Measurements from ENCODE around the gene CLRN3. TPM values are rescaled to one million over a fixed set of nuclear protein-coding genes. Genes with fewer than 3 reads are reported as not detected.

The CLRN3 gene
- total RNA-seq, 3 donors from 2014 or later = not detected

DNA sequence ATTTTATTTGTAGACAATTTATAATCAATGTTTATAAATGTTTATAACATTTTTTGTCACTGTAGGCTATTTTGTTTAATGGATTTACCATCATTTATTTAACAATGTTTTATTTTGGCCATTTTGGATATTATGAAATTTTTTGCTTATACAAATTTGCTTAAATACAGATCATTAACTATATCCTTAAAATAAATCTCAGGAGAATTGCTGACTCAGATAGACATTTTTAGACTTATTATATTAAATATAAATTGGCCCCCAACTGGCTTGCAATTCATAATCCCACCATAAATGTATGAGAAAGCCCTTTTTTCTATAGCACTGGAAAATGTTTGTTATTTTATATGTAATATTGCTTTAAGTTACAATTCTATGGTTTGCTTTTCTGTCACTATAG, 3.8 kb upstream of the CLRN3 start:
- Mint-ChIP-seq H3K4me1 (ENCODE audit: low read depth) (no peaks in the 10 kb centered on the region), H3K4me3 (no peak overlapping the region), H3K36me3 (ENCODE audit: insufficient read depth) (no peaks in the 10 kb centered on the region), H3K9me3 (peaks cover 3% of the 10 kb centered on the region), H3K27me3 (ENCODE audit: low read depth) (peaks cover 9% of the 10 kb centered on the region)
- DNase-seq (no peak), ATAC-seq (no peak)

- no peak overlapping the region for H3K4me3 Mint-ChIP-seq
Observed at GRCh38 chr10:127894146-127894545, 1.4 kb upstream of the CLRN3 start.

GRCh38 chr10:127890832-127891334, 1.9 kb downstream of the CLRN3 start:
- Mint-ChIP-seq H3K36me3 (ENCODE audit: insufficient read depth) (no peaks in the 10 kb centered on the region), H3K4me3 (no peak overlapping the region), H3K27me3 (ENCODE audit: low read depth) (peaks cover 11% of the 10 kb centered on the region), H3K4me1 (ENCODE audit: low read depth) (no peaks in the 10 kb centered on the region), H3K9me3 (no peaks in the 10 kb centered on the region)
- ATAC-seq (no peak), DNase-seq (no peak)

More at GRCh38 chr10:127894146-127894545, 1.4 kb upstream of the CLRN3 start:
- H3K36me3 Mint-ChIP-seq (ENCODE audit: insufficient read depth) = no peaks in the 10 kb centered on the region
- ATAC-seq (no peak), DNase-seq (no peak)
- H3K4me1 Mint-ChIP-seq (ENCODE audit: low read depth) = no peaks in the 10 kb centered on the region
- H3K9me3 Mint-ChIP-seq = peaks cover 3% of the 10 kb centered on the region
- peaks cover 6% of the 10 kb centered on the region for H3K27me3 Mint-ChIP-seq (ENCODE audit: low read depth)

GRCh38 chr10:127890216-127890615, 2.5 kb downstream of the CLRN3 start:
- Mint-ChIP-seq H3K4me3 (no peak overlapping the region), H3K36me3 (ENCODE audit: insufficient read depth) (no peaks in the 10 kb centered on the region), H3K4me1 (ENCODE audit: low read depth) (no peaks in the 10 kb centered on the region), H3K27me3 (ENCODE audit: low read depth) (peaks cover 11% of the 10 kb centered on the region), H3K9me3 (no peaks in the 10 kb centered on the region)
- ATAC-seq (no peak), DNase-seq (no peak)

DNA sequence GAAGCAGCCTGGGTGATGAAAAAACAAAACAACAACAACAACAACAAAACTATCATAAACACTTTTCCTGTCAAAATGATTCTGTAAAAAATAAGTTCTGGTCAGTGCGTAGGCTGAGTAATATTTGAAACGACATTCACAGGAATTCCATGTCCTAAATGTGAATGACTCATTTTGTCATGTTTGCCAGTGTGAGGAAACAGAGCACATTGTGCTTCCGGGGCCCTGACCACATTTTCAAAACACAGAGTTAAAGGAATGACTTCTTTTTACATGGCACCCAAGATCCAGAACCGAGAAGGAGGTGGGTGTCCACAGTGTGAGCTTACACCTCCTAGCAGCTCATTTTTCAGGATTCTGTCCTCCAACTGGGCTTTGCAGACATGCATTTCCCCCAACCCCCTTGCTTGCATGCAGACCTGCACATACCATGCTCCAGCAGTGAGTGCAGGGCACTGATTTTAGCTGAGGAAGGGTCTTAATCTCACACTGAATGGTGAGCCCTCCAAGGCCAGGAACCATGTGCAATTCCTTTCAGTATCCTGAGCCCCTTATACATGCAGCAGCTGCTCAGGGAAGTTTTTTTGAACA, 3.0 kb downstream of the CLRN3 start:
- Mint-ChIP-seq H3K4me1 (ENCODE audit: low read depth) (no peaks in the 10 kb centered on the region), H3K27me3 (ENCODE audit: low read depth) (peaks cover 11% of the 10 kb centered on the region), H3K36me3 (ENCODE audit: insufficient read depth) (no peaks in the 10 kb centered on the region), H3K9me3 (no peaks in the 10 kb centered on the region), H3K4me3 (no peak overlapping the region)
- DNase-seq = no peak
- no peak for ATAC-seq

DNA sequence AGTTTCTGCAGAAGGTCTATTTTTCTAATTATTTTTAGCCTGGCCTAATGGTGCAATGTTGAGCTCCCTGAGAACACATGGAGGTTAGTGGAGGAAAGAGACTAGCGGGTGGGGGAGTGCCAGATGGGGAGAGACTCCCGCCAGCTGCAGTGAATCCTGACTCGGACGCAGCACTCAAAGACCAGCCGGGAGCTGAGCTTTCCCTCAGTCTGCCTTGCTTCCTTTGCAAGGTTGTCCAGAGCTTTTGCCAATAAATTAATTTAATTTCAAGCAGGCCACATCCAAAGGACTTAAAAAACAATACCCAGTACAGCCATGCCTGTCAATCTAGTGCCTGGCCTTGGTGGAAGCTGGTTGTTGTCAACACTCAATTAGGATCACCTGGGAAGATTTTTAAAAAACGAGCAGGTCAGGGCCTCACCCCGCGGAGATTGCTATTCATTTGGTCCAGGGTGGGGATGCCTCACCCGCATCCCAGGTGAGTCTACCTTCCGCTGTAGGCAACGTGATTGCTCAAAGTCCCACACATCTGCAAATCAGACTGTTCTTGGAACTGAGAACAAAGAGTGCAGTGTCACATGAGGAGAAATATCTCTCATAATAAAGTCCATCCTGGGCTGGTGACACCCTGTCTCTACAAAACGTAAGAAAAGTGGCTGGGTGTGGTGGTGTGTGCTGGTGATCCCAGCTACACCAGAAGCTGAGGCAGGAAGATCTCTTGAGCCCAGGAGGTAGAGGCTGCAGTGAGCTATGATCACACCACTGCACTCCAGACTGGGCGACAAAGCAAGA, 4.0 kb downstream of the CLRN3 start:
- DNase-seq (no peak), ATAC-seq (no peak)
- H3K9me3 Mint-ChIP-seq = no peaks in the 10 kb centered on the region
- no peak overlapping the region for H3K4me3 Mint-ChIP-seq
- no peaks in the 10 kb centered on the region for H3K36me3 Mint-ChIP-seq (ENCODE audit: insufficient read depth)
- peaks cover 11% of the 10 kb centered on the region for H3K27me3 Mint-ChIP-seq (ENCODE audit: low read depth)
- no peaks in the 10 kb centered on the region for H3K4me1 Mint-ChIP-seq (ENCODE audit: low read depth)

GRCh38 chr10:127887541-127888415, 5.0 kb downstream of the CLRN3 start:
- no peaks in the 10 kb centered on the region for H3K36me3 Mint-ChIP-seq (ENCODE audit: insufficient read depth)
- ATAC-seq = no peak
- DNase-seq = no peak
- H3K4me1 Mint-ChIP-seq (ENCODE audit: low read depth) = no peaks in the 10 kb centered on the region
- peaks cover 10% of the 10 kb centered on the region for H3K27me3 Mint-ChIP-seq (ENCODE audit: low read depth)
- no peak overlapping the region for H3K4me3 Mint-ChIP-seq
- H3K9me3 Mint-ChIP-seq = no peaks in the 10 kb centered on the region

GRCh38 chr10:127886371-127887051, 6.2 kb downstream of the CLRN3 start:
- no peak for ATAC-seq
- Mint-ChIP-seq H3K9me3 (no peaks in the 10 kb centered on the region), H3K36me3 (ENCODE audit: insufficient read depth) (no peaks in the 10 kb centered on the region), H3K4me3 (no peak overlapping the region), H3K4me1 (ENCODE audit: low read depth) (no peaks in the 10 kb centered on the region), H3K27me3 (ENCODE audit: low read depth) (peaks cover 10% of the 10 kb centered on the region)
- DNase-seq = no peak

DNA sequence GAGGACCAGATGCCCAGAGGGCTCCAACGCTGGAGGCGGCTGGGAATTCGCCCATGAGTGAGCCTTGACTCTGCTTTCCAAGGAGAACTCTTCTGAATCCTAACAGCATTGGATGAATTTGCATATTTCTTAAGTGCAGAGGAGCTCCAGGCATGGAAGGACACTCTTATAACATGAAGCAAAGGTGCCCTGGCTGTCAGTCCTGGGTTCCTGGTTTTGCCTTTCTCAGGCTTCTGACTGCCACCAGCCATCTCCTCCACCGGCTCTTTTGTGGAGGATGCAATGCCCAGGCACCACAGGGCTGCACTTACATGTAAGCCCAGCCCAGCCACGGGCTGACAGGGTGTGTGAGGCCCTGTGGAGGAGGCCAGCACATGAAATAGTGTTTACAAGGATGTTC, 8.2 kb downstream of the CLRN3 start:
- DNase-seq (no peak), ATAC-seq (no peak)
- Mint-ChIP-seq H3K4me3 (no peak overlapping the region), H3K9me3 (no peaks in the 10 kb centered on the region), H3K27me3 (ENCODE audit: low read depth) (peaks cover 10% of the 10 kb centered on the region), H3K4me1 (ENCODE audit: low read depth) (peaks cover 8% of the 10 kb centered on the region), H3K36me3 (ENCODE audit: insufficient read depth) (no peaks in the 10 kb centered on the region)

DNA sequence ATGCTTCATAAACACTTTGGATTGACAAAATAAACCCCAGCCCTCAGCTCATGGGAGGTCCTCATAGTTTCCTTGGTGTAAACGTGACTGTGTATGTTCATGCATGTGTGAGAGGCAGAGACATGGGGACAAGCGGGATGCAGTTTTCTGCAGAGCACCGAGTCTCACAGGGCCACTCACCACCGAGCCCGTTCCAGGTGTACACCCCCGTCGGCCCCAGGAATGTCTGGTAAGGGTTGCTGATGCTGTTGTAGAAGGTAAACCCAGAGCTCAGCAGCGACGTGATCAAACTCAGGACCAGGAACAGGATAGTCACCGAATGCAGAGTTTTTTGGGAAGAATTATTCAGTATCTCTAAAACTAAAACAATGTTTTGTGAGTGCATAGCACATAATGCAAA, 9.2 kb downstream of the CLRN3 start:
- no peak for DNase-seq
- no peak for ATAC-seq
- H3K36me3 Mint-ChIP-seq (ENCODE audit: insufficient read depth) = no peaks in the 10 kb centered on the region
- H3K4me3 Mint-ChIP-seq = no peak overlapping the region
- H3K9me3 Mint-ChIP-seq = no peaks in the 10 kb centered on the region
- peaks cover 8% of the 10 kb centered on the region for H3K4me1 Mint-ChIP-seq (ENCODE audit: low read depth)
- peaks cover 10% of the 10 kb centered on the region for H3K27me3 Mint-ChIP-seq (ENCODE audit: low read depth)

DNA sequence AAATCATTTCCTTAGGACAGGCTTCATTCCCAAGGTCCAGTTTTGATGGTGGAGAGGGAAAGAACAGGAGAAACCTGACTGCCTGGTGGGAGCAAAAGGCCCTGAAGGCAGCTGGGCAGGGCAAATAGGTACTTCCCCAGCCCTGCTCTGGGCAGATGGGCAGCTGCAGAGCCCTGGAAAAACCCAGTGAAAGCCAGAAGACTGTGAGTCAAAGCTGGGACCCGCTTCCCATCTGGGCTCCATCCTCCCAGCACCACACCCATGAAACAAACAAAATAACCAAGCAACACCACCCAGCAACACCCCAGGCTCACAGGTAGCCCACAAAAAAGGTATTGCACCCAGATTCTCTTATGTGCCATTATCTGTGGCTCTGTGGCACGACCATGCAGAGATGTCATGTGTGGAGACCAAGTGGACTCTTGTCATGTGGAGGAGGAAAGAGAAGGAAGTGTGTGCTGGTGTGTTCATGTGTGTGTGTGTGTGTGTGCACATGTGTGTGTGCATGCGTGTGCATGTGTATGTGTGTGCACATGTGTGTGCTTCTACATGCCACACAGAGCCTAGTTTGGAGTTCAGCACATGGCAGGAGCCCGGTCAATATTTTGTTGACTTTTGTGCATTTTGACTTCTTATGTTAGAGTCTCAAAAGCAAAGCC, 9.8 kb downstream of the CLRN3 start:
- ATAC-seq (no peak), DNase-seq (no peak)
- no peak overlapping the region for H3K4me3 Mint-ChIP-seq
- H3K36me3 Mint-ChIP-seq (ENCODE audit: insufficient read depth) = no peaks in the 10 kb centered on the region
- peaks cover 8% of the 10 kb centered on the region for H3K27me3 Mint-ChIP-seq (ENCODE audit: low read depth)
- no peaks in the 10 kb centered on the region for H3K9me3 Mint-ChIP-seq
- peaks cover 8% of the 10 kb centered on the region for H3K4me1 Mint-ChIP-seq (ENCODE audit: low read depth)

- Mint-ChIP-seq H3K4me3 (no peak overlapping the region), H3K9me3 (no peaks in the 10 kb centered on the region), H3K36me3 (ENCODE audit: insufficient read depth) (no peaks in the 10 kb centered on the region), H3K4me1 (ENCODE audit: low read depth) (peaks cover 8% of the 10 kb centered on the region), H3K27me3 (ENCODE audit: low read depth) (peaks cover 5% of the 10 kb centered on the region)
- ATAC-seq (no peak), DNase-seq (no peak)
Observed at GRCh38 chr10:127882391-127882790, 10.3 kb downstream of the CLRN3 start.

DNA sequence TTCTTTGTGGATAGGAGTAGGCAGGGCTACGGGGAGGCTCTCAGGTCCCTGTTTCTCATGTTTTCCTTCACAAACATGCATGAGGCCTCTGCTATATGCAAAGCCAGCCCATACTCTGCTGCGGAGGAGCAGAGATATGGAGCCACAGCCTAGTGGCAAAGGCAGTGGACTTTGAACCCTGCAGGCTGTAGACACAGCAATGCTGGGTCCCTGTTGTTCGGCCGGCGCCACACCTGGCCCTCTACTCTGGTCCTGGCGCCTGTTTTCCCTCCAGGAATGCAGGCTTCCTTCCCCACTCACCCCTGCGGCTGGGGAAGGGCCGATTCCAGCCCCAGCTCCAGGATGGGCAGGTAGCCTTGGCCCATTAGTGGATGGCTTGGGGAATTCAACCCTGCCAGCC, 11.5 kb downstream of the CLRN3 start:
- no peak for DNase-seq
- Mint-ChIP-seq H3K36me3 (ENCODE audit: insufficient read depth) (no peaks in the 10 kb centered on the region), H3K4me3 (no peak overlapping the region), H3K4me1 (ENCODE audit: low read depth) (peaks cover 8% of the 10 kb centered on the region), H3K9me3 (no peaks in the 10 kb centered on the region), H3K27me3 (ENCODE audit: low read depth) (peaks cover 2% of the 10 kb centered on the region)
- ATAC-seq = no peak
